H1 (cell line): Measurements from ENCODE around the gene GPS2. TPM values are rescaled to one million over a fixed set of nuclear protein-coding genes. Genes with fewer than 3 reads are reported as not detected.

Experiments
- ASH2L ChIP-seq: fragments of 200-600, 300-600 bp; sonication (generic); IDR thresholded peaks from one replicate; pipeline ENCODE4 v1.7.1; 2017; ENCODE audit warnings: low read length
- CHD2 ChIP-seq: IDR thresholded peaks from 2 replicates; pipeline ENCODE4 v1.6.1; 2012; ENCODE audit warnings: low read length, improper control_type of control experiment
- GABPA ChIP-seq: IDR thresholded peaks from 2 replicates; pipeline ENCODE4 v1.6.1; 2011; ENCODE audit warnings: mild to moderate bottlenecking, low read length, moderate library complexity, borderline replicate concordance; ENCODE audit not compliant: insufficient read depth
- HDAC6 ChIP-seq: IDR thresholded peaks from one replicate; pipeline ENCODE4 v1.7.1; 2012; ENCODE audit warnings: low read depth, mild to moderate bottlenecking, inconsistent platforms, low read length, moderate library complexity
- SRF ChIP-seq: IDR thresholded peaks from 2 replicates; pipeline ENCODE4 v1.6.1; 2011; ENCODE audit warnings: mild to moderate bottlenecking, low read depth, low read length, moderate library complexity
- polyA plus RNA-seq, 7 experiments: library from polyadenylated mRNA; depleted of rRNA in 3 of 7; stranded (reverse) in 5 of 7; unstranded in 2 of 7; fragments of >200 nt in 5 of 7; fragments of 200-250 nt in 2 of 7; gene quantifications; 1 replicate in 5 of 7; 2 replicates in 1 of 7; 4 replicates in 1 of 7; pipeline versions ENCODE4 v1.2.1 to v1.2.3, GENCODE V29; 2011 to 2013; ENCODE audit warnings: missing spikeins in 2 of 7, mixed read lengths in 2 of 7
- total RNA-seq: library from RNA; stranded (reverse); fragmentation: NEBNext Ultra II Directional; extraction: Animal tissue kit (Norgen Biotek cat#: 25700); gene quantifications from 2 replicates; pipeline ENCODE4 v1.2.1, GENCODE V29; 2021

Gene GPS2
- total and polyA plus RNA-seq, 2 of the 8 experiments (the other 6 are each of a cell fraction or from before 2014, with no cell fraction given): 67.0 to 152 TPM

GRCh38 chr17:7266784-7267183 is 48.4 kb downstream of the GPS2 start (continued):
- TF ChIP-seq SRF (no peak), GABPA (no peak), ASH2L (no peak), CHD2 (no peak), HDAC6 (no peak)
